GM21381 (cell line): ENCODE results near the gene IGSF23.

ENCODE experiments used
- ATAC-seq: cut with Tn5 transposase; IDR thresholded peaks from one replicate; pipeline ENCODE4 v1.9.1; 2021; ENCODE audit warnings: mild to moderate bottlenecking, moderate library complexity; ENCODE audit not compliant: unreplicated experiment

IGSF23 gene

GRCh38 chr19:44637390-44637764, 24.0 kb downstream of the IGSF23 start:
- ATAC-seq: no peak

GRCh38 chr19:44640518-44640917, 27.2 kb downstream of the IGSF23 start:
- ATAC-seq: no peak

DNA sequence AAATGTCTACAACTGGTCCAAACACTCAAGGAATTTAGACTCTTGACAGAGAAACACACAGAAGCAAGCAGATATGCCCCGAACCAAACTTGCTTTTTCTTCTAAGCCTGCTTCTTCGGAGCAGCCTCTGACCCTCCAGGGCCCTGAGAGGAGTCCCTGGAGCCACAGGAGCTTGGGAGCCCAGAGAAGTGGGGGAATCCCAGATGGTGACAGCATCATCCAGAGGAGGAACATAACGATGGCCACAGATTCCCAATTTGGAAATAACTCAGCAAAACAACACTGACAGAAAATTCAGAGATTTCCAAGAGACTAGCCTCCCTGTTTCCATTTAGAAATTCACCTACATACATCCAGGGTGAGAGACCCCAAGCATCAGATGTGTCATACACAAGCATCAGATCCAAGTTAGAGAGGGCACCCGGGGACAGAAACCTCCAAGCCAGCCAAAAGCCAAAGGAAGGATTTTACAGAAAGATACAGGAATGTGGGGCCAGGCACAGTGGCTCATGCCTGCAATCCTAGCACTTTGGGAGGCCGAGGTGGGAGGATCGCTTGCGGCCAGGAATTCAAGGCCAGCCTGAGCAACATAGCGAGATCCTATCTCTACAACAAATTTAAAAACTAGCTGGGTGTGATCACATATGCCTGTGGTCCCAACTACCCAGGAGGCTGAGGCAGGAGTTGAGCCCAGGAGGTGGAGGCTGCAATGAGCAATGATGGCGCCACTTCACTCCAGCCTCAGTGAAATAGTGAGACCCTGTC, 28.3 kb downstream of the IGSF23 start:
- no peak for ATAC-seq

DNA sequence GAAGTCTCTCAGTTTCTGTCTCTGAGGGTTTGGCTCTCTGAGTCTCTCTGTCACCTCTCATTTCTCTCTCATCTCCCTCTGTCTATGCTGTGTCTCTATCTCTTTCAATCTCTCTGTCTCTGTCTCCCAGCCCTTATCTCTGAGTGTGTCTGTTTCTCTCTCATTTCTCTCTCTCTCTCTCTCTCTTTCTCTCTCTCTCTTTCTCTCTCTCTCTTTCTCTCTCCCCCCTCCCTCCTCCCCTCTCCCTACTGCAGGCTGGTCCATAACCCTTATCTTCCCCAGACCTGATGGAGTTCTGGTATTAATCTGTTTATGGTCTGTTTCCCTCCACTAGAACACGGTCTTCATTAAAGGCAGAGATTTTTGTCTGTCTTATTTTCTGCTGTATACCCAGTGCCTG, 29.0 kb downstream of the IGSF23 start:
- ATAC-seq: no peak

DNA sequence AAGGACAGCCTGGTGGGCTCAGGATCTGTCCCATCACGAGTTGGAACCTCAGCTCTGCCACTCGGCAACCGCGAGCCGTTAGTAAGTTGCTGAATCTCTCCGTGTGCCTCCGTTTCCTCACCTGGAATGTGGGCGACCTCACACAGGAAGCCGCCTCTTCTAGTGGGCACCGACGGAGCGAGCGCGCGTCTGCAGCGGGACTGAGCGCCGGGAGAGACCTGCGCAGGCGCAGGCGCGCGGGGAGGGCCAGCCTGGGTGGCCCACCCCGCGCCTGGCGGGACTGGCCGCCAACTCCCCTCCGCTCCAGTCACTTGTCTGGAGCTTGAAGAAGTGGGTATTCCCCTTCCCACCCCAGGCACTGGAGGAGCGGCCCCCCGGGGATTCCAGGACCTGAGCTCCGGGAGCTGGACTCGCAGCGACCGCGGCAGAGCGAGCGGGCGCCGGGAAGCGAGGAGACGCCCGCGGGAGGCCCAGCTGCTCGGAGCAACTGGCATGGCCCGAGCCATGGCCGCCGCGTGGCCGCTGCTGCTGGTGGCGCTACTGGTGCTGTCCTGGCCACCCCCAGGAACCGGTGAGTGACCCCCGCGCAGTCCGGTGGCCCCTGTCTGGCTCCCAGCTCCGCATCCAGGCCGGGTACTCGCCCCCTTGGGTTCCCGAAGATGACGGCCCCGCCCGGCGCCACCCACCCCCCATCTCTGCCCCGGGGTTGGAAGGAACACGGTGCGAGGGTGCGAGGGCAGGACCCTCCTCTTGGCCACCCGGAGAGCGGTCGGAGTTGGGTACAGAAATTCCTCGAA, 30.4 kb downstream of the IGSF23 start, which contains the start of gene PVR:
Gene PVR, plus strand, starts transcription at position 306 of the 797 bp plus-strand sequence. Its CDS starts 187 bp downstream, at position 493.
- no peak for ATAC-seq

DNA sequence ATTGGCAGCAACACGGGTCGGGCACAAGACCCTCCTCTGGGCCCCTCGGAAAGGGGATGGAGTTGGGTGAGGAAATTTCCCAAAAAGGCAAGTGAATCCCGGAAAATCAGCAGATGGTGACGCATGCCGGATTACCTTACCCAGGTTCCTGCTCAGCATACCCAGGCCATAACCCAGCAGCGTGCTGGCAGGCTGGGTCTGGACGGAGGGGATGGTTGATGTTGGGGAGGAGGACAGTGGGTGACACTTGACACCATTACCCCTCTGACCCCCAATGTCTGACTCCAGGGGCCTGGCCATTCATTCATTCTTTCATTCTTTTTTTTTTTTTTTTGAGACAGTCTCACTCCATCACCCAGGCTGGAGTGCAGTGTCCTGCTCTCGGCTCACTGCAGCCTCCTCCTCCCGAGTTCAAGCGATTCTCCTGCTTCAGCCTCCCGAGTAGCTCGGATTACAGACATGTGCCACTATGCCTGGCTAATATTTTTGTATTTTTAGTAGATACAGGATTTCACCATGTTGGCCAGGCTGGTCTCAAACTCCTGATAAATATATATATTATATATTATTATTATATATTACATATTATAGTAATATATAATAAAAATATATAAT, 31.1 kb downstream of the IGSF23 start:
- ATAC-seq: no peak

DNA sequence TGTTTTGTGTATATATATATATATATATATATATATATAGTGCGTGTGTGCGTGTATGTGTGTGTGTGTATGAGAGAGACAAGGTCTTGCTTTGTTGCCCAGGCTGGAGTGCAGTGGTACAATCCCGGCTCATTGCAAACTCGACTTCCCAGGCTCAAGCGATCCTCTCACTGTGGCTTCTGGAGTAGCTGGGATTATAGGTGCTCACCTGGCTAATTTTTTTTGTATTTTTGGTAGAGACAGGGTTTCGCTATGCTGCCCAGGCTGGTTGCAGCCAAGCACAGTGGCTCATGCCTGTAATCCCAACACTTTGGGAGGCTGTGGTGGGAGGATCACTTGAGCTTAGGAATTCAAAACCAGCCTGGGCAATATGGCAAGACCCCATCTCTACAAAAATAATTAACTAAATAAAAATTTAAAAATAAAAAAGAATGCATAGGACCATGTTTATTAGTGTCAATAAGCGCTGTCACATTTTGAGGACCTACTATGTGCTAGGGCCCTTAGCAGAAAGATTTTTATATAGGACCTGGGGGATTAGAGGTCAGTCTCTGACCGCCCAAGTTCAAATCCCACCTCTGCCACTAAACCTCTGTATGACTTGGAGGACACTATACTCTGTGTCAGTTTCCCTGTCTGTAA, 32.2 kb downstream of the IGSF23 start:
- ATAC-seq: no peak

GRCh38 chr19:44646049-44646416, 32.7 kb downstream of the IGSF23 start:
- ATAC-seq: no peak

DNA sequence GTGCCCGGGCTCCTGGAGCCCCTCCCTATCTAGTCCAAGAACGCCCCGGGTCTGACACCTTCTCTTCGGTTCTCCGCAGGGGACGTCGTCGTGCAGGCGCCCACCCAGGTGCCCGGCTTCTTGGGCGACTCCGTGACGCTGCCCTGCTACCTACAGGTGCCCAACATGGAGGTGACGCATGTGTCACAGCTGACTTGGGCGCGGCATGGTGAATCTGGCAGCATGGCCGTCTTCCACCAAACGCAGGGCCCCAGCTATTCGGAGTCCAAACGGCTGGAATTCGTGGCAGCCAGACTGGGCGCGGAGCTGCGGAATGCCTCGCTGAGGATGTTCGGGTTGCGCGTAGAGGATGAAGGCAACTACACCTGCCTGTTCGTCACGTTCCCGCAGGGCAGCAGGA, 33.8 kb downstream of the IGSF23 start:
- no peak for ATAC-seq

DNA sequence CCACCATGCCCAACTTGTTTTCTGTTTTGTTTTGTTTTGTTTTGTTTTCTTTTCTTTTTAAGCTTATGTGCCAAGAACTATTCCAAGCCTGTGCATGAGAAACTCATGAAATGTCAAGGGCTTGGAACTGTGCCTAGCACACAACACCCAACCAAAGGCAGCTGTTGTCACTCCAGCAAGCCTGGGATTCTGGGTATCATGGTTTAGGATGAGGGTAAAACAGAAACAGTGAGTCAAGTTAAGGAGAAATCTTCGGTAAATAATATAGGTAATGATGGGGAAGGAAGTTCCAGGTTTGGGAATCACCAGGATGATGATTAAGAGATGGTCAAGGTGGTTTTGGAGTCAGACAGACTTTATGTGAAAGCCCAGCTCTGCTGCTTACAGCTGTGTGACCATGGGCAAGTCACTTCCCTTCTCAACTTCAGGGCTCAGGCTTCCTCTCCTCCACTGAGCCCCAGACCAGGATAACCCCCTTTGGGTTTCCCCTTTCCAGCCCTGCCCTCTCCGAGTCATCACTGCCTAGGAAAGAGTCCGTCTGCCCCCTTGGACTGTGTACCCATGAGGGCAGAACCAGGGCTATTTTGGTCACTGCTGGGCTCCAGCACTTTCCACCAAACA, 35.4 kb downstream of the IGSF23 start:
- no peak for ATAC-seq

- ATAC-seq: no peak
These were observed 36.3 kb downstream of the IGSF23 start for GRCh38 chr19:44649578-44650145.

DNA sequence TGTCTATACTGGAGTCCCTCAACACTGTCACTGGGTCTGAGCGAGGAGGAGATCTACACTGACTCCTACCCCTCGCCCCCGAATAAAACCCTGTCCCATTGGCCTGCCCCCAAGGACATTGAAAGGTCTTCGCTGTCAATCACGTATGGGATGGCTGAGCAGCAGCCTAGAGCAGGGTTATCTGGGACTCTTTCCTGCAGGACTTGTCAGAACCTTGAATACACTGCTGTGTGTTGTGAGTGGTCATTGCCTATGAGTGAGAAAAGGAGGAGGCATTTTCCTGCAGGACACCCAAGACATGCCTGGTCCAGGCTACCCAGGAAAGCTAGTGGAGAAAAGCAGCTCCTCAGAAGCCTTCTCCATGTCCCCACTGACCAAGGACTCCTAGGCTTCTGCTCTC, 40.0 kb downstream of the IGSF23 start:
- no peak for ATAC-seq

- peak; percentile 73 for ATAC-seq
These were observed 40.8 kb downstream of the IGSF23 start for GRCh38 chr19:44653977-44654774.

- ATAC-seq: no peak
These were observed 44.0 kb downstream of the IGSF23 start for GRCh38 chr19:44657211-44657921.

DNA sequence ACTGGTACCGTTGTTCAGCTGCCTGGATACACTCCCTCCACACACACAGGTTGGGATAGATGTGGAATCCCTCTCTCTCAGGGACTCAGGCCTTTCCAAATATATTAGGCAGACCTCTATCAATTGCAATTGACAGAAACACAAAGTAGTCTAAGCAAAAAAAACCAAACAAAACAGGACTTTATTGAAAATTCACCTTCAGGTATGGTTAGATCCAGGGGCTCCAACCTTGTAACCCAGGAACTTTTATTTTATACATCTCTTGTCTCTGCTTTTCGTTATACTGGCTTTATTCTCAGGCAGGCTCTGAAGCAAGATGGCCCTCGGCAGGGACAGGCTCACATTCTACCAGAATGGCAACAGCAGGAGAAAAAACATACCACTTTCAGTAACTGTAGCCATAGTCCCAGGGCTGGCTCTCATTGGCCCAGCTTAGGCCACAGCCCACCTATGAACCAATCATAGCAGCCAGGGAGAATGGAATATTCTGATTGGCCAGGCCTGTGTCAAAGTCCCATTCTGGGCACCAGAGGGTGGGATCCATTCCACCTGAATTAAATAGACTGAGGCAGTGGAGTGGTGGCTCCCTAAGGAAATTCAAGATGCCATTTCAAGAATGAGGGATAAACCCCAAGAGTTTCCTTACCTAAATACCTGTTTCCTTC, 44.8 kb downstream of the IGSF23 start:
- no peak for ATAC-seq

DNA sequence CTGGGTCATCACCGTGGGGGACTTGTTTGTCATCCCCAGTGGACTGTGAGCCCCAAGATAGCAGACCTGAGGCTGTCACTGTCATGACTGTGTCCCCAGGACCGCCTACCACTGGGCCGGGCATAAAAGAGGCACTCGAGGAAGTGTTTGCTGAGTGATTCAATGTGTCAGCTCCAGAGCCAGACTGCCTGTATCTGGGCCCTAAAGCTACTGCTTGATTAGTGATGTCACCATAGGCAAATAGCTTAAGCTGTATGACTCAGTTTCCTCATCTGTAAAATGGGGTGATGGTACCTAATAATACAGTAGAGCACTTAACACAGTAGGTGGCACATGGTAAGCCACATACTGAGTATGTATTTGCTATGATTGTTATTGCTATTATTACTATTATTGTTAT, 46.7 kb downstream of the IGSF23 start:
- no peak for ATAC-seq

DNA sequence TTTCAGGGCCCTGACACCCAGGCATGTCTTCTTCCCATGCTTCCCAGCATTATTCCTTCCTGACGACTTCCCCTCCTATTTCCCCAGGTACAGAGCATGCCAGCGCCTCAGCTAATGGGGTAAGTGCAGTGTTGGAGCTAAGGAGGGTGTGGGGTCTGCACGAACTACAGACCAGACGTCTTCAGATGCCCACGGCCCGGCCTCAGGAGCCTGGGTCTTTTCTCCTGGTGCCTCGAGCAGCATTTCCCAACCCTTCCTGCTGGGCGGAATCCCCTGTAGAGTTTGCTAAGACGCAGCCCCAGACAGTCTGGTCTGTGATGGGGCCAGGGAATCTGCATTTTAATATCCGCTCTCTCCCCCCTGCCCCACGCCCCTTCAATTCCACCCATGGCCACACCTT, 47.8 kb downstream of the IGSF23 start:
- no peak for ATAC-seq

- no peak for ATAC-seq
These were observed 48.5 kb downstream of the IGSF23 start for GRCh38 chr19:44661904-44662303.
